Measurements from ENCODE around the gene COX5B. TPM values are rescaled to one million over a fixed set of nuclear protein-coding genes. Genes with fewer than 3 reads are reported as not detected.
"Not testable (repeated sequence)": the region's sequence is repeated elsewhere in the genome, so short reads cannot be mapped to it uniquely, and the experiment has no call there.

Gene COX5B
- total RNA-seq, 1 experiment from 2014 or later, result 346 TPM

DNA sequence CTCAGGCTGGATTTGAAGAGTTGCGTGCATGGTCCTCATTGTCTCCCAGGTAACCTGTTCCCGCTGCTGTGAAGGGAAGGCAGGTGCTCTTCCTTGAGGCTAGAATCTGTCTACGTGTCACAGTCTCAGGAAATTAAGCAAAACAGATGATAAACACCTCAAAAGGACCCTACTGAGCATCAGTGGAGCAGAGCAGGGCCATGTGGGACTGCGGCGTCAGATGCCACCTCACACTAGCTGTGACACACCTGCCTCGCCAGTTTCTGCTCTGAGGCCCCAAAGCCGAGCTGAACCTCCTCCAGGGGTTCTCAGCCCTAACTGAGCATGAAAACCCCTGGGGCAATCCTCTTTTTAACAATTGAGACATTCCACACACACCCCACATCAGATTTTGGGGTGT lies 25.7 kb downstream of the COX5B start:
- DNase-seq (ENCODE audit: low spot score), result no peak
- H3K27ac Mint-ChIP-seq, result no peak overlapping the region
- TF ChIP-seq, protein P1, sequence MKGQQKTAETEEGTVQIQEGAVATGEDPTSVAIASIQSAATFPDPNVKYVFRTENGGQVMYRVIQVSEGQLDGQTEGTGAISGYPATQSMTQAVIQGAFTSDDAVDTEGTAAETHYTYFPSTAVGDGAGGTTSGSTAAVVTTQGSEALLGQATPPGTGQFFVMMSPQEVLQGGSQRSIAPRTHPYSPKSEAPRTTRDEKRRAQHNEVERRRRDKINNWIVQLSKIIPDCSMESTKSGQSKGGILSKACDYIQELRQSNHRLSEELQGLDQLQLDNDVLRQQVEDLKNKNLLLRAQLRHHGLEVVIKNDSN (CRISPR knock-in tag; IDR thresholded peaks at IDR 0.05), result no peak
- TF ChIP-seq, protein P2, sequence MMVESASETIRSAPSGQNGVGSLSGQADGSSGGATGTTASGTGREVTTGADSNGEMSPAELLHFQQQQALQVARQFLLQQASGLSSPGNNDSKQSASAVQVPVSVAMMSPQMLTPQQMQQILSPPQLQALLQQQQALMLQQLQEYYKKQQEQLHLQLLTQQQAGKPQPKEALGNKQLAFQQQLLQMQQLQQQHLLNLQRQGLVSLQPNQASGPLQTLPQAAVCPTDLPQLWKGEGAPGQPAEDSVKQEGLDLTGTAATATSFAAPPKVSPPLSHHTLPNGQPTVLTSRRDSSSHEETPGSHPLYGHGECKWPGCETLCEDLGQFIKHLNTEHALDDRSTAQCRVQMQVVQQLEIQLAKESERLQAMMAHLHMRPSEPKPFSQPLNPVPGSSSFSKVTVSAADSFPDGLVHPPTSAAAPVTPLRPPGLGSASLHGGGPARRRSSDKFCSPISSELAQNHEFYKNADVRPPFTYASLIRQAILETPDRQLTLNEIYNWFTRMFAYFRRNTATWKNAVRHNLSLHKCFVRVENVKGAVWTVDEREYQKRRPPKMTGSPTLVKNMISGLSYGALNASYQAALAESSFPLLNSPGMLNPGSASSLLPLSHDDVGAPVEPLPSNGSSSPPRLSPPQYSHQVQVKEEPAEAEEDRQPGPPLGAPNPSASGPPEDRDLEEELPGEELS (CRISPR knock-in tag; IDR thresholded peaks at IDR 0.05), result no peak
- TF ChIP-seq ZBTB21 (CRISPR knock-in tag; IDR thresholded peaks at IDR 0.05; ENCODE audit: borderline replicate concordance) (no peak), SMAD3 (CRISPR knock-in tag; IDR thresholded peaks at IDR 0.05; ENCODE audit: borderline replicate concordance) (no peak), NFYB (CRISPR knock-in tag; conservative IDR thresholded peaks at IDR 0.05; ENCODE audit: low read depth) (no peak), PRRX2 (CRISPR knock-in tag; IDR thresholded peaks at IDR 0.05) (no peak), ZNF263 (CRISPR knock-in tag; IDR thresholded peaks at IDR 0.05; ENCODE audit: low read depth) (no peak), TP53 (CRISPR knock-in tag; IDR thresholded peaks at IDR 0.05) (no peak), RORB (CRISPR knock-in tag; IDR thresholded peaks at IDR 0.05) (no peak), CBFB (CRISPR knock-in tag; IDR thresholded peaks at IDR 0.05; ENCODE audit: low read depth) (no peak), HMGA2 (CRISPR knock-in tag; IDR thresholded peaks at IDR 0.05) (no peak), MXD4 (CRISPR knock-in tag; IDR thresholded peaks at IDR 0.05; ENCODE audit: borderline replicate concordance) (no peak)
- TF ChIP-seq, protein P3, sequence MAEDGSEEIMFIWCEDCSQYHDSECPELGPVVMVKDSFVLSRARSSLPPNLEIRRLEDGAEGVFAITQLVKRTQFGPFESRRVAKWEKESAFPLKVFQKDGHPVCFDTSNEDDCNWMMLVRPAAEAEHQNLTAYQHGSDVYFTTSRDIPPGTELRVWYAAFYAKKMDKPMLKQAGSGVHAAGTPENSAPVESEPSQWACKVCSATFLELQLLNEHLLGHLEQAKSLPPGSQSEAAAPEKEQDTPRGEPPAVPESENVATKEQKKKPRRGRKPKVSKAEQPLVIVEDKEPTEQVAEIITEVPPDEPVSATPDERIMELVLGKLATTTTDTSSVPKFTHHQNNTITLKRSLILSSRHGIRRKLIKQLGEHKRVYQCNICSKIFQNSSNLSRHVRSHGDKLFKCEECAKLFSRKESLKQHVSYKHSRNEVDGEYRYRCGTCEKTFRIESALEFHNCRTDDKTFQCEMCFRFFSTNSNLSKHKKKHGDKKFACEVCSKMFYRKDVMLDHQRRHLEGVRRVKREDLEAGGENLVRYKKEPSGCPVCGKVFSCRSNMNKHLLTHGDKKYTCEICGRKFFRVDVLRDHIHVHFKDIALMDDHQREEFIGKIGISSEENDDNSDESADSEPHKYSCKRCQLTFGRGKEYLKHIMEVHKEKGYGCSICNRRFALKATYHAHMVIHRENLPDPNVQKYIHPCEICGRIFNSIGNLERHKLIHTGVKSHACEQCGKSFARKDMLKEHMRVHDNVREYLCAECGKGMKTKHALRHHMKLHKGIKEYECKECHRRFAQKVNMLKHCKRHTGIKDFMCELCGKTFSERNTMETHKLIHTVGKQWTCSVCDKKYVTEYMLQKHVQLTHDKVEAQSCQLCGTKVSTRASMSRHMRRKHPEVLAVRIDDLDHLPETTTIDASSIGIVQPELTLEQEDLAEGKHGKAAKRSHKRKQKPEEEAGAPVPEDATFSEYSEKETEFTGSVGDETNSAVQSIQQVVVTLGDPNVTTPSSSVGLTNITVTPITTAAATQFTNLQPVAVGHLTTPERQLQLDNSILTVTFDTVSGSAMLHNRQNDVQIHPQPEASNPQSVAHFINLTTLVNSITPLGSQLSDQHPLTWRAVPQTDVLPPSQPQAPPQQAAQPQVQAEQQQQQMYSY (CRISPR knock-in tag; IDR thresholded peaks at IDR 0.05), result no peak
- TF ChIP-seq, protein P4, sequence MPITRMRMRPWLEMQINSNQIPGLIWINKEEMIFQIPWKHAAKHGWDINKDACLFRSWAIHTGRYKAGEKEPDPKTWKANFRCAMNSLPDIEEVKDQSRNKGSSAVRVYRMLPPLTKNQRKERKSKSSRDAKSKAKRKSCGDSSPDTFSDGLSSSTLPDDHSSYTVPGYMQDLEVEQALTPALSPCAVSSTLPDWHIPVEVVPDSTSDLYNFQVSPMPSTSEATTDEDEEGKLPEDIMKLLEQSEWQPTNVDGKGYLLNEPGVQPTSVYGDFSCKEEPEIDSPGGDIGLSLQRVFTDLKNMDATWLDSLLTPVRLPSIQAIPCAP (CRISPR knock-in tag; IDR thresholded peaks at IDR 0.05), result no peak
- TF ChIP-seq, protein P5, sequence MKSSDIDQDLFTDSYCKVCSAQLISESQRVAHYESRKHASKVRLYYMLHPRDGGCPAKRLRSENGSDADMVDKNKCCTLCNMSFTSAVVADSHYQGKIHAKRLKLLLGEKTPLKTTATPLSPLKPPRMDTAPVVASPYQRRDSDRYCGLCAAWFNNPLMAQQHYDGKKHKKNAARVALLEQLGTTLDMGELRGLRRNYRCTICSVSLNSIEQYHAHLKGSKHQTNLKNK (CRISPR knock-in tag; IDR thresholded peaks at IDR 0.05), result no peak
- TF ChIP-seq, protein P6, sequence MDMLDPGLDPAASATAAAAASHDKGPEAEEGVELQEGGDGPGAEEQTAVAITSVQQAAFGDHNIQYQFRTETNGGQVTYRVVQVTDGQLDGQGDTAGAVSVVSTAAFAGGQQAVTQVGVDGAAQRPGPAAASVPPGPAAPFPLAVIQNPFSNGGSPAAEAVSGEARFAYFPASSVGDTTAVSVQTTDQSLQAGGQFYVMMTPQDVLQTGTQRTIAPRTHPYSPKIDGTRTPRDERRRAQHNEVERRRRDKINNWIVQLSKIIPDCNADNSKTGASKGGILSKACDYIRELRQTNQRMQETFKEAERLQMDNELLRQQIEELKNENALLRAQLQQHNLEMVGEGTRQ (CRISPR knock-in tag; IDR thresholded peaks at IDR 0.05), result no peak
- TF ChIP-seq, protein P7, sequence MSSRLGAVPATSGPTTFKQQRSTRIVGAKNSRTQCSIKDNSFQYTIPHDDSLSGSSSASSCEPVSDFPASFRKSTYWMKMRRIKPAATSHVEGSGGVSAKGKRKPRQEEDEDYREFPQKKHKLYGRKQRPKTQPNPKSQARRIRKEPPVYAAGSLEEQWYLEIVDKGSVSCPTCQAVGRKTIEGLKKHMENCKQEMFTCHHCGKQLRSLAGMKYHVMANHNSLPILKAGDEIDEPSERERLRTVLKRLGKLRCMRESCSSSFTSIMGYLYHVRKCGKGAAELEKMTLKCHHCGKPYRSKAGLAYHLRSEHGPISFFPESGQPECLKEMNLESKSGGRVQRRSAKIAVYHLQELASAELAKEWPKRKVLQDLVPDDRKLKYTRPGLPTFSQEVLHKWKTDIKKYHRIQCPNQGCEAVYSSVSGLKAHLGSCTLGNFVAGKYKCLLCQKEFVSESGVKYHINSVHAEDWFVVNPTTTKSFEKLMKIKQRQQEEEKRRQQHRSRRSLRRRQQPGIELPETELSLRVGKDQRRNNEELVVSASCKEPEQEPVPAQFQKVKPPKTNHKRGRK (CRISPR knock-in tag; IDR thresholded peaks at IDR 0.05; ENCODE audit: borderline replicate concordance), result no peak
- TF ChIP-seq, protein P8, sequence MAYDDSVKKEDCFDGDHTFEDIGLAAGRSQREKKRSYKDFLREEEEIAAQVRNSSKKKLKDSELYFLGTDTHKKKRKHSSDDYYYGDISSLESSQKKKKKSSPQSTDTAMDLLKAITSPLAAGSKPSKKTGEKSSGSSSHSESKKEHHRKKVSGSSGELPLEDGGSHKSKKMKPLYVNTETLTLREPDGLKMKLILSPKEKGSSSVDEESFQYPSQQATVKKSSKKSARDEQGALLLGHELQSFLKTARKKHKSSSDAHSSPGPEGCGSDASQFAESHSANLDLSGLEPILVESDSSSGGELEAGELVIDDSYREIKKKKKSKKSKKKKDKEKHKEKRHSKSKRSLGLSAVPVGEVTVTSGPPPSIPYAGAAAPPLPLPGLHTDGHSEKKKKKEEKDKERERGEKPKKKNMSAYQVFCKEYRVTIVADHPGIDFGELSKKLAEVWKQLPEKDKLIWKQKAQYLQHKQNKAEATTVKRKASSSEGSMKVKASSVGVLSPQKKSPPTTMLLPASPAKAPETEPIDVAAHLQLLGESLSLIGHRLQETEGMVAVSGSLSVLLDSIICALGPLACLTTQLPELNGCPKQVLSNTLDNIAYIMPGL (CRISPR knock-in tag; IDR thresholded peaks at IDR 0.05), result no peak
- H3K4me1 Mint-ChIP-seq, result peaks cover 25% of the 10 kb centered on the region
- no peak for ATAC-seq
- H3K36me3 Mint-ChIP-seq, result no peaks in the 10 kb centered on the region
- CTCF ChIA-PET, result no interaction called here
- no peak overlapping the region for H3K4me3 Mint-ChIP-seq
- POLR2A ChIA-PET, result no interaction called here
- no peaks in the 10 kb centered on the region for H3K27me3 Mint-ChIP-seq (ENCODE audit: low read depth)
- no peaks in the 10 kb centered on the region; the same call in 1 of the 2 replicates for H3K9me3 Mint-ChIP-seq

DNA sequence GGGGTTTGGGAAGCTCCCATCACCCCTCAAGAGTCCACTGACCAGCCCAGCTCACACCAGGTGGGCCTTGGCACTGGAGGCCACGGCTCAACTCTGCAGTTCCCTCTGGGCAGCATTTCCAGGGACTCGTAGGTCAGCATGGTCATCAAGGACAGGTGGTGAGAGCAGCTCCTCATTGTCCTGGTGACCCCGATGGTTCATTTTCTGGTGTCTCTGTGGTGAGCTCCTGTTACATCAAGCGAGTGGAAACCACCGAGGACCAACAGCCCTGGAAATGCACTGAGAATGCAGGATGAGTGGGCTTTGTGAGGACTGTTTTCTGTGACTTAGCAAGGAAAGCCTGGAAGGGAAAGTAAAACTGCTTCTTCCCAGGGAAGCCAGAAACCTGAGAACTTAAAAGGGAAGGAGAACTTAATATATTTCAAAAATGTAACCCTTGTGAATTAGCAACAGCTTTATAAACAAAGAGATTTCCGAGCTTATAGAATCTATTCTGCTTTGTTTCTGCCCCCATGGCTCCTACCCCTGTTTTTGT lies 26.8 kb downstream of the COX5B start:
- H3K27me3 Mint-ChIP-seq (ENCODE audit: low read depth); H3K4me3 Mint-ChIP-seq; H3K27ac Mint-ChIP-seq; H3K36me3 Mint-ChIP-seq; DNase-seq (ENCODE audit: low spot score); ATAC-seq; H3K9me3 Mint-ChIP-seq: not testable (repeated sequence)
- ChIA-PET CTCF (interaction anchor here (1.1 to 2.0 kb wide), 4 partner anchors 8 to 27 kb away, joined by 3 to 7 read pairs (median 4); partner anchors contain the start of genes ACTR1B and COX5B), POLR2A (interaction anchor here (1.0 kb wide), 1 partner anchor 27 kb away, joined by 3 read pairs; the partner anchor contains the start of gene COX5B)
- H3K4me1 Mint-ChIP-seq, result peaks cover 27% of the 10 kb centered on the region

Data from WTC11 (cell line).